ENCODE measurements around the gene TSGA10IP.

GRCh38 chr11:65976216-65977176 lies 31.2 kb downstream of the TSGA10IP start:
- TF ChIP-seq, protein P1, sequence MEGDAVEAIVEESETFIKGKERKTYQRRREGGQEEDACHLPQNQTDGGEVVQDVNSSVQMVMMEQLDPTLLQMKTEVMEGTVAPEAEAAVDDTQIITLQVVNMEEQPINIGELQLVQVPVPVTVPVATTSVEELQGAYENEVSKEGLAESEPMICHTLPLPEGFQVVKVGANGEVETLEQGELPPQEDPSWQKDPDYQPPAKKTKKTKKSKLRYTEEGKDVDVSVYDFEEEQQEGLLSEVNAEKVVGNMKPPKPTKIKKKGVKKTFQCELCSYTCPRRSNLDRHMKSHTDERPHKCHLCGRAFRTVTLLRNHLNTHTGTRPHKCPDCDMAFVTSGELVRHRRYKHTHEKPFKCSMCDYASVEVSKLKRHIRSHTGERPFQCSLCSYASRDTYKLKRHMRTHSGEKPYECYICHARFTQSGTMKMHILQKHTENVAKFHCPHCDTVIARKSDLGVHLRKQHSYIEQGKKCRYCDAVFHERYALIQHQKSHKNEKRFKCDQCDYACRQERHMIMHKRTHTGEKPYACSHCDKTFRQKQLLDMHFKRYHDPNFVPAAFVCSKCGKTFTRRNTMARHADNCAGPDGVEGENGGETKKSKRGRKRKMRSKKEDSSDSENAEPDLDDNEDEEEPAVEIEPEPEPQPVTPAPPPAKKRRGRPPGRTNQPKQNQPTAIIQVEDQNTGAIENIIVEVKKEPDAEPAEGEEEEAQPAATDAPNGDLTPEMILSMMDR (IDR thresholded peaks at IDR 0.05) = no peak
- TF ChIP-seq TCF7 (CRISPR knock-in tag; IDR thresholded peaks at IDR 0.05; ENCODE audit: low read depth) (no peak), ZNF121 (CRISPR knock-in tag; IDR thresholded peaks at IDR 0.05) (no peak), FOXJ3 (CRISPR knock-in tag; IDR thresholded peaks at IDR 0.05; ENCODE audit: borderline replicate concordance) (no peak), TEAD4 (CRISPR knock-in tag; IDR thresholded peaks at IDR 0.05) (no peak), E2F1 (CRISPR knock-in tag; IDR thresholded peaks at IDR 0.05) (no peak), HMGXB4 (CRISPR knock-in tag; IDR thresholded peaks at IDR 0.05) (no peak), NR3C1 (CRISPR knock-in tag; conservative IDR thresholded peaks at IDR 0.05; ENCODE audit: low read depth) (no peak), ATF2 (CRISPR knock-in tag; IDR thresholded peaks at IDR 0.05; ENCODE audit: borderline replicate concordance, low read depth) (no peak), FOXK1 (CRISPR knock-in tag; IDR thresholded peaks at IDR 0.05) (no peak)
- TF ChIP-seq, protein P2, sequence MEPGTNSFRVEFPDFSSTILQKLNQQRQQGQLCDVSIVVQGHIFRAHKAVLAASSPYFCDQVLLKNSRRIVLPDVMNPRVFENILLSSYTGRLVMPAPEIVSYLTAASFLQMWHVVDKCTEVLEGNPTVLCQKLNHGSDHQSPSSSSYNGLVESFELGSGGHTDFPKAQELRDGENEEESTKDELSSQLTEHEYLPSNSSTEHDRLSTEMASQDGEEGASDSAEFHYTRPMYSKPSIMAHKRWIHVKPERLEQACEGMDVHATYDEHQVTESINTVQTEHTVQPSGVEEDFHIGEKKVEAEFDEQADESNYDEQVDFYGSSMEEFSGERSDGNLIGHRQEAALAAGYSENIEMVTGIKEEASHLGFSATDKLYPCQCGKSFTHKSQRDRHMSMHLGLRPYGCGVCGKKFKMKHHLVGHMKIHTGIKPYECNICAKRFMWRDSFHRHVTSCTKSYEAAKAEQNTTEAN (CRISPR knock-in tag; IDR thresholded peaks at IDR 0.05) = no peak
- TF ChIP-seq, protein P3, sequence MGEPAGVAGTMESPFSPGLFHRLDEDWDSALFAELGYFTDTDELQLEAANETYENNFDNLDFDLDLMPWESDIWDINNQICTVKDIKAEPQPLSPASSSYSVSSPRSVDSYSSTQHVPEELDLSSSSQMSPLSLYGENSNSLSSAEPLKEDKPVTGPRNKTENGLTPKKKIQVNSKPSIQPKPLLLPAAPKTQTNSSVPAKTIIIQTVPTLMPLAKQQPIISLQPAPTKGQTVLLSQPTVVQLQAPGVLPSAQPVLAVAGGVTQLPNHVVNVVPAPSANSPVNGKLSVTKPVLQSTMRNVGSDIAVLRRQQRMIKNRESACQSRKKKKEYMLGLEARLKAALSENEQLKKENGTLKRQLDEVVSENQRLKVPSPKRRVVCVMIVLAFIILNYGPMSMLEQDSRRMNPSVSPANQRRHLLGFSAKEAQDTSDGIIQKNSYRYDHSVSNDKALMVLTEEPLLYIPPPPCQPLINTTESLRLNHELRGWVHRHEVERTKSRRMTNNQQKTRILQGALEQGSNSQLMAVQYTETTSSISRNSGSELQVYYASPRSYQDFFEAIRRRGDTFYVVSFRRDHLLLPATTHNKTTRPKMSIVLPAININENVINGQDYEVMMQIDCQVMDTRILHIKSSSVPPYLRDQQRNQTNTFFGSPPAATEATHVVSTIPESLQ (CRISPR knock-in tag; IDR thresholded peaks at IDR 0.05) = no peak
